CD4-positive, CD25-positive, alpha-beta regulatory T cell (primary cell): ENCODE measurements around the gene TOLLIP. TPM values are rescaled to one million over a fixed set of nuclear protein-coding genes. Genes with fewer than 3 reads are reported as not detected.

Experiments
- ATAC-seq, 2 donors: fragments of 150-1000 bp; cut with Tn5 transposase; one replicate each; pipeline ENCODE4 v1.10.0; 2021; ENCODE audit warnings: low read depth in 2 of 2, moderate number of reproducible peaks in 2 of 2, moderate library complexity in 1 of 2
- DNase-seq, 3 donors: peaks; one replicate each; pipeline versions ENCODE4 v3.0.0 to v3.0.0-alpha.2; 2012 to 2022; ENCODE audit warnings: mixed read lengths in 1 of 3
- H3K27ac ChIP-seq: one replicate; pipeline ENCODE4 v1.7.0; 2013; ENCODE audit warnings: mild to moderate bottlenecking, low read length; ENCODE audit not compliant: insufficient read depth, poor library complexity, severe bottlenecking
- H3K27me3 ChIP-seq: one replicate; pipeline ENCODE4 v1.7.0; 2013; ENCODE audit warnings: low read length; ENCODE audit not compliant: control insufficient read depth, insufficient read depth
- H3K36me3 ChIP-seq: one replicate; pipeline ENCODE4 v1.7.0; 2013; ENCODE audit warnings: mild to moderate bottlenecking, low read length, moderate library complexity; ENCODE audit not compliant: control insufficient read depth, insufficient read depth
- H3K4me1 ChIP-seq: 2 replicates; pipeline ENCODE4 v1.7.0; 2013; ENCODE audit warnings: mild to moderate bottlenecking, low read length; ENCODE audit not compliant: insufficient read depth, control insufficient read depth, poor library complexity, severe bottlenecking
- H3K4me3 ChIP-seq: one replicate; pipeline ENCODE4 v1.7.0; 2013; ENCODE audit warnings: low read depth, mild to moderate bottlenecking, low read length, moderate library complexity
- H3K9me3 ChIP-seq, 2 experiments: 1 replicate in 1 of 2; 2 replicates in 1 of 2; pipeline ENCODE4 v1.7.0; 2013; ENCODE audit warnings: low read length in 2 of 2, mild to moderate bottlenecking in 1 of 2, moderate library complexity in 1 of 2; ENCODE audit not compliant: control insufficient read depth in 2 of 2
- H3K27ac Mint-ChIP-seq, 3 donors: one replicate each; pipeline ENCODE4 v1.8.0; 2020 to 2022; ENCODE audit warnings: mild to moderate bottlenecking in 3 of 3, mixed read lengths in 3 of 3, moderate library complexity in 2 of 3
- H3K27me3 Mint-ChIP-seq: one replicate; pipeline ENCODE4 v1.8.0; 2022; ENCODE audit warnings: mild to moderate bottlenecking, mixed read lengths
- H3K36me3 Mint-ChIP-seq: one replicate; pipeline ENCODE4 v1.8.0; 2020; ENCODE audit warnings: mixed read lengths
- H3K4me1 Mint-ChIP-seq, 4 donors: one replicate each; pipeline ENCODE4 v1.8.0; 2020 to 2022; ENCODE audit warnings: mixed read lengths in 4 of 4, mild to moderate bottlenecking in 1 of 4
- H3K4me3 Mint-ChIP-seq, 4 donors: one replicate each; pipeline ENCODE4 v1.8.0; 2020 to 2022; ENCODE audit warnings: mild to moderate bottlenecking in 4 of 4, mixed read lengths in 4 of 4, moderate library complexity in 3 of 4
- H3K9me3 Mint-ChIP-seq, 7 donors: one replicate each; pipeline ENCODE4 v1.8.0; 2020 to 2022; ENCODE audit warnings: mixed read lengths in 7 of 7, mild to moderate bottlenecking in 3 of 7, moderate library complexity in 2 of 7
- polyA plus RNA-seq, 4 donors: library from polyadenylated mRNA; unstranded; fragments of 300-500 nt; fragmentation: Illumina TruSeq; gene quantifications; one replicate each; pipeline ENCODE4 v1.2.3, GENCODE V29; 2021
- total RNA-seq: library from RNA; stranded (reverse); gene quantifications from one replicate; pipeline ENCODE4 v1.2.3, GENCODE V29; 2022

Gene TOLLIP
- total and polyA plus RNA-seq, 5 donors from 2014 or later, result 25.3 to 60.0 (median 30.8) TPM

DNA sequence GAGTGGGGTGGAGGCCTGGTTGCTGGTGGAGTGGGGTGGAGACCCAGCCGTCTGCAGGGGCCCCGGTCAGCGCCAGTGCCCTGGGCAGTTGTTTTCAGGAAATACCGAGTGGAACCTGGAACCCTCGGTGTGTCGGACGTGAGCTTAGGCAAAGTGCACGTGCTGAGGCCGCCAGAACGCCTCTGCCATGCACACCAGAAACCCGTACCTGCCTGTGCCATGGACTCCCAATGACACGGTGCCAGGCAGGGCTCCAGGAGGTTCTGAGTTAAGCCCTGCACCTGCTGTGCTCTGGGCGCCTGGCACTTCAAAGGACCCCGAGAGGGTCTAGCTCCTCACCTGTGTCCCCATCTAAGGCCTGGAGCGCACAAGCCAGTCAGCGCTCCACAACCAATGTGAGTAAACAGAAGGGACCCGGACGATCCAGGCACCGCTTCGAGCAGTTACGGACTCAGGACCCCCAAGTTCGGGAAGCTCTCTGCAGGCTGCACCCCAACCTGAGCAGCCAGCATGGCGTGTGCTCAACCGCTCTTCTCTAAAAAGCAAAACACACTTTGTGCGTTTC lies 12.3 kb downstream of the TOLLIP start:
- no peaks in the 10 kb centered on the region for H3K9me3 ChIP-seq
- ATAC-seq (no peak), DNase-seq (no peak)
- no peak overlapping the region for H3K4me3 ChIP-seq
- Mint-ChIP-seq H3K4me1 (peaks cover 7 to 17% (median 9%) of the 10 kb centered on the region in 4 donors), H3K36me3 (peaks cover 5% of the 10 kb centered on the region), H3K4me3 (no peak overlapping the region), H3K27ac (no peak overlapping the region), H3K27me3 (no peaks in the 10 kb centered on the region), H3K9me3 (no peaks in the 10 kb centered on the region)
- H3K27ac ChIP-seq, result no peak overlapping the region
- H3K27me3 ChIP-seq, result no peaks in the 10 kb centered on the region
- peaks cover 26% of the 10 kb centered on the region for H3K36me3 ChIP-seq
- H3K4me1 ChIP-seq, result no peaks in the 10 kb centered on the region

DNA sequence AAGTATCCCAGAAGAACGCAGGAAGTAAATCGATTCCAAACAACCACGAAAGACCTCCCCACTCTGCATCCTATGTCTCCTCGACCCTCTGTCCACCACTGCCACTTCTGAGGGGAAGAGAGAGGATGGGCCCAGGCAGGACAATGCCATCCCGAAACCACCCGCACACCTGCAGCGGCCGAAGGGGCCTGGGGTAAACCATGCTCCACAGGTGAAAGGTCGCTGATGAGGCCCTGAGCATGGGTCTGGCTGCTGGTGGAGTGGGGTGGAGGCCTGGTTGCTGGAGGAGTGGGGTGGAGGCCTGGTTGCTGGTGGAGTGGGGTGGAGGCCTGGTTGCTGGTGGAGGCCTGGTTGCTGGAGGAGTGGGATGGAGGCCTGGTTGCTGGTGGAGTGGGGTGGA lies 13.1 kb downstream of the TOLLIP start:
- no peaks in the 10 kb centered on the region for H3K4me1 ChIP-seq
- H3K9me3 ChIP-seq, result no peaks in the 10 kb centered on the region
- Mint-ChIP-seq H3K36me3 (peaks cover 5% of the 10 kb centered on the region), H3K4me1 (peaks cover 7 to 10% (median 8%) of the 10 kb centered on the region in 4 donors), H3K27me3 (no peaks in the 10 kb centered on the region), H3K9me3 (no peaks in the 10 kb centered on the region), H3K27ac (no peak overlapping the region), H3K4me3 (no peak overlapping the region)
- H3K27me3 ChIP-seq, result no peaks in the 10 kb centered on the region
- H3K27ac ChIP-seq, result no peak overlapping the region
- H3K4me3 ChIP-seq, result no peak overlapping the region
- peaks cover 26% of the 10 kb centered on the region for H3K36me3 ChIP-seq
- no peak for DNase-seq
- ATAC-seq, result no peak

DNA sequence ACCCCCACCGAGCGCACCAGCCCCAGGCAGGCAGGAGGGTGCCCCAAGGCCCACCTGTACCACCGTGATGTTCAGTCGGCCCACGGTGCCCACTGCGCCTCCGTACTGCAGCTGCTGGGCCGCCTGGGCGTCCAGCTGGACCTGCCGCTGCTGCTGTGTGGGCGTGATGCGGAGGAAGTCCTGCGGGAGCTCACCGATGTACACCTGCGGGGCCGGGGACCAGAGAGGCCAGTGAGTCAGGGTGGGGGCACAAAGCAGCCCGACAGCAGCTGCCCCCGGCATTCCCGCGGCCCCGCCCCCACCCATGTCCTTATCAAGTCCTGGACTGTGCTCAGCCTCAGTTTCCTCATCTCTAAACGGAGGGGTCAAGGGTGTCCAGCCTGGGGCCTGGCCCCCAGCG lies 13.8 kb downstream of the TOLLIP start:
- peaks cover 8% of the 10 kb centered on the region for H3K36me3 Mint-ChIP-seq
- H3K36me3 ChIP-seq, result peaks cover 31% of the 10 kb centered on the region
- no peak overlapping the region for H3K4me3 ChIP-seq
- H3K9me3 ChIP-seq, result no peaks in the 10 kb centered on the region
- no peaks in the 10 kb centered on the region for H3K9me3 Mint-ChIP-seq
- no peaks in the 10 kb centered on the region for H3K4me1 ChIP-seq
- ATAC-seq, result no peak
- DNase-seq, result no peak
- H3K4me1 Mint-ChIP-seq, result peaks cover 3 to 8% (median 8%) of the 10 kb centered on the region in 4 donors
- H3K27ac ChIP-seq, result no peak overlapping the region
- H3K27me3 Mint-ChIP-seq, result no peaks in the 10 kb centered on the region
- H3K27me3 ChIP-seq, result no peaks in the 10 kb centered on the region
- no peak overlapping the region for H3K4me3 Mint-ChIP-seq
- no peak overlapping the region for H3K27ac Mint-ChIP-seq

DNA sequence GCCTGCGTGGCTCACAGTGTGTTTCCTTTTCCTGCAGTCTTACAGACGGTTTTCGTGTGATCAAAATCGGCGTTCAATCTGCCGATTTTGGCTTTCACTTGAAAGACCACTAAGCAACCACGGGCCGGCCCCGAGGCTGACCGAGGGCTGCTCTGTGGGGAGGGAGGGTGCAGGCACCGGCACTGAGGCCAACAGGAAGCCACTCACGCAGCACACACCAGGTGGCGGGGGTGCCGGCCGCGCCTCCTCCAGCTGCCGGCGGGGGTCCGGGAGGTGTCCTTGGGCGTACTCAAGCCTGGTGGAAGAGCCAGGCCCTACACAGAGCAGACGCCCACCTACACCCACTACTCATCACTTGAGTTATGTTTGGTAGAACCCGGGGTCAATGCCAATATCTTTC lies 14.3 kb downstream of the TOLLIP start:
- Histone ChIP-seq H3K4me3 (no peak overlapping the region), H3K27ac (no peak overlapping the region), H3K4me1 (no peaks in the 10 kb centered on the region), H3K9me3 (no peaks in the 10 kb centered on the region), H3K27me3 (no peaks in the 10 kb centered on the region), H3K36me3 (peaks cover 36% of the 10 kb centered on the region)
- H3K4me3 Mint-ChIP-seq, result no peak overlapping the region
- peaks cover 0 to 8% (median 7%) of the 10 kb centered on the region in 4 donors for H3K4me1 Mint-ChIP-seq
- H3K27ac Mint-ChIP-seq, result no peak overlapping the region
- no peaks in the 10 kb centered on the region for H3K9me3 Mint-ChIP-seq
- DNase-seq, result no peak
- H3K36me3 Mint-ChIP-seq, result peaks cover 8% of the 10 kb centered on the region
- H3K27me3 Mint-ChIP-seq, result no peaks in the 10 kb centered on the region
- no peak for ATAC-seq

DNA sequence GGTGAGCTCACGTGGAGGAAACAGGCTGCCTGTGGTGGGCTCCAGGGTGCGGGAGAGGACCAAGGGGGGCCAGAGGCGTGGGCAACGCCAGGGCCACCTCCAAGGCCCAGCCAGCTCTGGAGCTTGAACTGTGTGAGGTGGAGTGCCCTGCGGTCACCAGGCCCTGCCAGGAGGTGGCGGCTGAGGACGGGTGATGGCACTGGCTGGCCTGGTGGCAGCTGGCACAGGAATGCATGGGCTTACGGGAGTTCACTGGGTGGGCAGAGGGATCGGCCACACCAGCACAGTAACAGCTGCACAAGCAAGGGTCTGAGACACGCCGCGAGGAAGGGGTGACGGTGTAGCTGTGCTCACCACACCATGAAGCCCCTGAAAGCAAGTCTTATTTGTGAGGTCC lies 15.8 kb downstream of the TOLLIP start:
- Histone ChIP-seq H3K4me1 (no peaks in the 10 kb centered on the region), H3K27ac (no peak overlapping the region), H3K4me3 (no peak overlapping the region), H3K27me3 (no peaks in the 10 kb centered on the region), H3K36me3 (peaks cover 45% of the 10 kb centered on the region), H3K9me3 (no peaks in the 10 kb centered on the region)
- H3K36me3 Mint-ChIP-seq, result peaks cover 8% of the 10 kb centered on the region
- H3K4me1 Mint-ChIP-seq, result peaks cover 0 to 7% (median 5%) of the 10 kb centered on the region in 4 donors
- DNase-seq (peak in 1 of 3 donors; percentile 21), ATAC-seq (no peak)
- no peaks in the 10 kb centered on the region for H3K9me3 Mint-ChIP-seq
- no peak overlapping the region for H3K4me3 Mint-ChIP-seq
- H3K27ac Mint-ChIP-seq, result no peak overlapping the region
- no peaks in the 10 kb centered on the region for H3K27me3 Mint-ChIP-seq

DNA sequence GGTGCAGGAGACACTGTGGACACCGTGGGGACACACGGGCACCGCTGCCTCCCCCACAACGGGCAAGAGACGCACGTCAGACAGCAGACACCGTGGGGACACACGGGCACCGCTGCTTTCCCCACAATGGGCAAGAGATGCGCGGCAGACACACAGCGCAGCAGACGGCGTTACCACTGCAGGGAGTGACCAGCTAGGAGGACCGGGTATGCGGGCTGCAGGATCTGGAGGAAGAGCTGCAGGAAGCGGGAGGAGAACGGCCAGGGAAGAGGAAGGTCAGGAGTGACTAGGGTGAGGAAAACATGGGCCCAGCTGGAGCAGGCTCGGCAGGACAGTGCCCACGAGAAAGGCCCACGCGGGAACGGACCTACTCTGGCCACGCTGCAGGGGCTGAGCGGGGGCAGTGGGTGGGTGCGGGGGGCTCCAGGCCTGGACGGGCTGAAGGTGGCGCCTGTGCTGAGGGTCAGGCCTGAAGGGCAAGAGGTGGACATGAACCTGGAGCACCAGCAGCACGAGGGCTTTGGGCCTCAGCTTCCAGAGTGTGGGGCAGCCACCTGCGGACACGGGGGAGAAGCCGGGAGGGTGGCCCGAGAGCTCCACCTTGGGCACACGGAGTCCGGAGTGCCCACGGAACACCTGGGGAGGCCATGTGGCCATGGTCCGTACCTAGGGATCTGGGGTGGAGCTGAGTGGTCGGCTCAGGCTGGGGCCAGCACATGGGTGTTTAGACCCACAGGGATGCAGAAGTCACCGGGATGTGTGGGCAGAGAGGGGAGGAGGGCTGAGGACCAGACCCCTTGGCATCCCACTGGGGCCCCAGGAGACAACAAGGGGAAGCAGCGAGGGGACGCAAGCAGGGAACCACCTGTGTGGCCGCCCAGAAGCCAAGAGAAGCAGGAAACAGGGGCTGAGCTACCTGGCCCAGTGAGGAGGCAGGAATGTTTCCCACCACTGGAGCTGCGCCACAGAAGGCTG lies 16.5 kb downstream of the TOLLIP start:
- DNase-seq (no peak), ATAC-seq (no peak)
- no peak overlapping the region for H3K27ac Mint-ChIP-seq
- peaks cover 44% of the 10 kb centered on the region for H3K36me3 ChIP-seq
- H3K4me3 Mint-ChIP-seq, result no peak overlapping the region
- H3K4me3 ChIP-seq, result no peak overlapping the region
- H3K4me1 ChIP-seq, result no peaks in the 10 kb centered on the region
- no peaks in the 10 kb centered on the region for H3K27me3 Mint-ChIP-seq
- H3K9me3 ChIP-seq, result no peaks in the 10 kb centered on the region
- peaks cover 0 to 4% (median under 1%) of the 10 kb centered on the region in 4 donors for H3K4me1 Mint-ChIP-seq
- no peak overlapping the region for H3K27ac ChIP-seq
- H3K9me3 Mint-ChIP-seq, result no peaks in the 10 kb centered on the region
- H3K36me3 Mint-ChIP-seq, result peaks cover 8% of the 10 kb centered on the region
- H3K27me3 ChIP-seq, result no peaks in the 10 kb centered on the region

DNA sequence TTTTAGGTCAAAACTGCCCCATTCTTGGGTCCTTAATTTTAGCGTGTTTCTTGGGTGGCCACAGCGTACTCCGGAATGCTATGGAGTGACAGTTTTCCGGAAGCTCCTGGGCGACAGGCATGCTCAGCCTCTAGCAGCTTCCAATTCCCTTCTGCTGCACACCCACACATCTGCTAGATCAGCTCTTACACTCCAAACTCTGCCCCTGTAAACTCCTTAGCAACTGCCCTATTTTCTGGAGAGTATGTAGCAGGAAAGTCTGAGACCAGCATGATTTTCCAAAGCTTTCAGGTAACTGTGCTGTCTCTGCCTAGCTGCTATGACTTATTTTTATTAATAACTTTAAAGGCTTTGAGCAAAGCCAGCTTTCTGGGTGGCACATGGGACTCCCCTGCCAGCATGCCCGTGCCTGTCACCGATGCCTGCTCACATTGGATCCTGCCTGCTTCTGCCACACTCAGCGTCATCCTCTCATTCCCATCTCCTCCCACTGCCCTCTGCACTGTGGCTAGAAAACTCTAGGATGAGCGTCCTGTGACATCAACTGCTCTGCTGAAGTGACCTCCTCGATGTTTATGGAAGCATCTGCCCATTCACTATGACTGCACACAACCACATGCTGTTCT lies 17.3 kb downstream of the TOLLIP start:
- Histone ChIP-seq H3K27me3 (no peaks in the 10 kb centered on the region), H3K27ac (no peak overlapping the region), H3K4me3 (no peak overlapping the region), H3K4me1 (no peaks in the 10 kb centered on the region), H3K36me3 (peaks cover 41% of the 10 kb centered on the region), H3K9me3 (no peaks in the 10 kb centered on the region)
- Mint-ChIP-seq H3K27ac (no peak overlapping the region), H3K27me3 (no peaks in the 10 kb centered on the region), H3K9me3 (no peaks in the 10 kb centered on the region), H3K4me3 (no peak overlapping the region), H3K36me3 (peaks cover 8% of the 10 kb centered on the region), H3K4me1 (peaks cover 0 to 4% (median 0%) of the 10 kb centered on the region in 4 donors)
- ATAC-seq (no peak), DNase-seq (no peak)
